Endothelial cell of umbilical vein (primary cell): ENCODE results near the gene USP46. TPM values are rescaled to one million over a fixed set of nuclear protein-coding genes. Genes with fewer than 3 reads are reported as not detected.

Source experiments
- BruUV-seq: library from RNA; stranded (reverse); fragments of 400-500 nt; replicated peaks from 2 replicates; lab custom pipeline; 2021; lab: Mats Ljungman, UMichigan
- CTCF ChIA-PET: fragments of 300-600, 350-600 bp; sonication (Branson Sonifier 250); formaldehyde crosslinking; loops from one replicate; lab custom pipeline; 2021; ENCODE audit warnings: antibody characterized with exemption, inconsistent platforms; lab: Charles Lee
- POLR2A ChIA-PET: fragments of 300-600, 350-600 bp; sonication (Branson Sonifier 250); formaldehyde crosslinking; loops from one replicate; lab custom pipeline; 2021; ENCODE audit warnings: antibody characterized with exemption, inconsistent platforms; lab: Charles Lee
- DNase-seq: peaks from one replicate; pipeline ENCODE4 v3.0.0-alpha.2; 2011; ENCODE audit warnings: low read depth, low spot score
- FAIRE-seq: peaks from 2 replicates; lab custom pipeline; 2011; peaks lifted over from hg19 to GRCh38; lab: Jason Lieb, UNC
- H2AFZ ChIP-seq: 2 replicates; pipeline ENCODE4 v1.6.0; 2012; ENCODE audit warnings: low read depth, low read length, control low read depth, inconsistent platforms
- H3K27ac ChIP-seq: 2 replicates; pipeline ENCODE4 v1.5.1; 2011; ENCODE audit warnings: low read depth, mild to moderate bottlenecking, control low read depth, low read length, moderate library complexity; ENCODE audit not compliant: insufficient read depth
- H3K27me3 ChIP-seq, 2 experiments: 2 replicates each; pipeline versions ENCODE4 v1.6.0 to v1.6.1; 2011; ENCODE audit warnings: low read length in 2 of 2, mixed read lengths in 1 of 2; ENCODE audit not compliant: control insufficient read depth in 2 of 2, insufficient read depth in 2 of 2
- H3K36me3 ChIP-seq, 2 experiments: 2 replicates in 1 of 2; 3 replicates in 1 of 2; pipeline ENCODE4 v1.5.1; 2011; ENCODE audit warnings: low read length in 2 of 2, mild to moderate bottlenecking in 1 of 2, moderate library complexity in 1 of 2; ENCODE audit not compliant: control insufficient read depth in 2 of 2, insufficient read depth in 2 of 2; ENCODE audit errors: extremely low read depth in 1 of 2
- H3K4me1 ChIP-seq: 3 replicates; pipeline ENCODE4 v1.5.1; 2011; ENCODE audit warnings: mild to moderate bottlenecking, low read length; ENCODE audit not compliant: control insufficient read depth, insufficient read depth; ENCODE audit errors: extremely low read depth
- H3K4me2 ChIP-seq: 2 replicates; pipeline ENCODE4 v1.6.1; 2011; ENCODE audit warnings: low read length, control low read depth, mixed read lengths; ENCODE audit not compliant: insufficient read depth
- H3K4me3 ChIP-seq, 3 experiments: fragments of 200-600 bp in 1 of 3; sonication (generic), shearing (Covaris generic) in 1 of 3; replicated peaks in 1 of 3; 2 replicates each; pipeline ENCODE4 v1.5.1; 2011 to 2016; ENCODE audit warnings: control low read depth in 3 of 3, low read length in 3 of 3, mild to moderate bottlenecking in 2 of 3, inconsistent platforms in 1 of 3, low read depth in 1 of 3, moderate library complexity in 1 of 3; ENCODE audit not compliant: insufficient read depth in 1 of 3
- H3K79me2 ChIP-seq: 2 replicates; pipeline ENCODE4 v1.6.0; 2012; ENCODE audit warnings: low read length, inconsistent platforms; ENCODE audit not compliant: control insufficient read depth, insufficient read depth
- H3K9ac ChIP-seq: replicated peaks from 2 replicates; pipeline ENCODE3; 2011; ENCODE audit warnings: low read length, control low read depth; ENCODE audit not compliant: insufficient read depth; ENCODE audit errors: extremely low read depth
- H3K9me1 ChIP-seq: replicated peaks from 3 replicates; pipeline ENCODE4 v1.6.0; 2011; ENCODE audit warnings: mild to moderate bottlenecking, low read length; ENCODE audit not compliant: control insufficient read depth, insufficient read depth; ENCODE audit errors: extremely low read depth
- H3K9me3 ChIP-seq: replicated peaks from 2 replicates; pipeline ENCODE4 v1.5.1; 2012; ENCODE audit warnings: low read length, inconsistent platforms; ENCODE audit not compliant: control insufficient read depth, insufficient read depth
- H4K20me1 ChIP-seq: replicated peaks from 2 replicates; pipeline ENCODE3; 2011; ENCODE audit warnings: mild to moderate bottlenecking, low read length; ENCODE audit not compliant: control insufficient read depth, insufficient read depth; ENCODE audit errors: extremely low read depth
- EZH2 ChIP-seq: IDR thresholded peaks from 2 replicates; pipeline ENCODE4 v1.6.1; 2012; ENCODE audit warnings: borderline replicate concordance, low read depth, mild to moderate bottlenecking, moderate library complexity, low read length, inconsistent platforms; ENCODE audit not compliant: severe bottlenecking
- FOS ChIP-seq: IDR thresholded peaks from 2 replicates; pipeline ENCODE4 v1.6.1; 2011; ENCODE audit warnings: mild to moderate bottlenecking, low read length, moderate library complexity, borderline replicate concordance; ENCODE audit not compliant: insufficient read depth
- GATA2 ChIP-seq: IDR thresholded peaks from 2 replicates; pipeline ENCODE4 v1.7.0; 2011; ENCODE audit warnings: low read depth, mild to moderate bottlenecking, moderate library complexity, mixed read lengths, low read length; ENCODE audit not compliant: insufficient read length, insufficient read depth
- JUN ChIP-seq: IDR thresholded peaks from 2 replicates; pipeline ENCODE4 v1.6.1; 2011; ENCODE audit warnings: borderline replicate concordance, low read depth; ENCODE audit not compliant: insufficient read length, insufficient read depth
- MYC ChIP-seq: IDR thresholded peaks from one replicate; pipeline ENCODE4 v1.6.1; 2011; ENCODE audit warnings: mild to moderate bottlenecking, low read depth, low read length
- POLR2A ChIP-seq: IDR thresholded peaks from 2 replicates; pipeline ENCODE4 v1.6.1; 2012; ENCODE audit warnings: low read depth, mild to moderate bottlenecking, control low read depth, low read length
- POLR2AphosphoS5 ChIP-seq: IDR thresholded peaks from 2 replicates; pipeline ENCODE4 v1.6.1; 2012; ENCODE audit warnings: low read depth, mild to moderate bottlenecking, control low read depth, low read length, moderate library complexity; ENCODE audit not compliant: insufficient read depth
- dilution Hi-C: fragments of 300-500 bp; cut with MboI; formaldehyde crosslinking; loops from one replicate; pipeline ENCODE4 v1.15.0; 2019; ENCODE audit warnings: low sequenced_read_pairs; ENCODE audit not compliant: extremely low pct_ligation_motif_present
- intact Hi-C: fragments of 100-400 bp; cut with micrococcal nuclease; formaldehyde crosslinking; loops from one replicate; pipeline ENCODE4 v1.10.0; 2022
- polyA plus RNA-seq, 4 experiments: library from polyadenylated mRNA; depleted of rRNA in 3 of 4; stranded (reverse) in 3 of 4; unstranded in 1 of 4; fragments of >200 nt; gene quantifications; 2 replicates each; pipeline versions ENCODE4 v1.2.1 to v1.2.3, GENCODE V29; 2011 to 2012; ENCODE audit warnings: missing spikeins in 1 of 4
- total RNA-seq: library from RNA; stranded (reverse); gene quantifications from 2 replicates; pipeline ENCODE4 v1.2.3, GENCODE V29; 2021
- TF ChIP-seq, protein P1 (sequence below): IDR thresholded peaks from 2 replicates; pipeline ENCODE4 v1.6.1; 2011; ENCODE audit not compliant: insufficient read depth, insufficient read length
- TF ChIP-seq, protein P2 (sequence below), 2 donors: IDR thresholded peaks; 1 replicate in 1 of 2; 2 replicates in 1 of 2; pipeline ENCODE4 v1.5.1; 2011; ENCODE audit warnings: low read length in 2 of 2, mild to moderate bottlenecking in 2 of 2, moderate library complexity in 2 of 2, control low read depth in 1 of 2, inconsistent platforms in 1 of 2, low read depth in 1 of 2; ENCODE audit not compliant: insufficient read depth in 1 of 2; ENCODE audit errors: extremely low read depth in 1 of 2

Gene USP46
- total and polyA plus RNA-seq, 2 donors (not counting 3 experiments of a cell fraction or from before 2014, with no cell fraction given) = 5.2 to 23.7 TPM

DNA sequence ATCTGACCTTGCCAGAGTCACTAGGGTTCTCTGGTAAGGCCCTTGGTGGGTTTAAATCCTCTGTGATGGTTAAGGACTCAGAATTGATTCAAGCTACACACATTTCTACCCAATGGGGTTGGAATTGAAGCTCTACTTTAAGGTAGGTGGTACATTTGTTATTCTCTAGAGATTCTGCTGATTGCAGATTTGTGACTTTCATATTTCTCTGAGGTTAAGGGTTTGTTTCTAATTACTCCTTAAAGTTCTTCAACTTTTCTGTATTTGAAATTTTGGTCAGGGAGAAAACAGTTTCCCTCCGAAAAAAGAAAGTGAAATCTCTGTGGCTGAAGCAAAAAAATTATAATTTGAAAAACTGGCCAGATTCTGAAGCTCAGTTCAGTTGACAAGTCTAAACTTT, 25.8 kb upstream of the USP46 start:
- ChIA-PET POLR2A (no interaction called here), CTCF (interaction anchor here (0.7 to 1.8 kb wide), 5 partner anchors 10 to 140 kb away, joined by 3 to 4 read pairs (median 4); no protein-coding TSS in a partner anchor)
- no peak overlapping the region for H3K9ac ChIP-seq
- no peaks in the 10 kb centered on the region for H3K9me1 ChIP-seq
- dilution Hi-C loops (no loop called here), intact Hi-C loops (no loop called here)
- no peak for FAIRE-seq
- H3K4me1 ChIP-seq = no peaks in the 10 kb centered on the region
- H3K4me2 ChIP-seq = no peak overlapping the region
- H3K27ac ChIP-seq = no peak overlapping the region
- H3K36me3 ChIP-seq = no peaks in the 10 kb centered on the region
- peaks cover 2 to 9% of the 10 kb centered on the region in 2 experiments for H3K27me3 ChIP-seq
- H3K9me3 ChIP-seq = no peaks in the 10 kb centered on the region
- no peaks in the 10 kb centered on the region for H4K20me1 ChIP-seq
- H2AFZ ChIP-seq = no peak overlapping the region
- H3K4me3 ChIP-seq = no peak overlapping the region
- BruUV-seq = no TSS peak
- H3K79me2 ChIP-seq = no peaks in the 10 kb centered on the region
- TF ChIP-seq, protein P1, sequence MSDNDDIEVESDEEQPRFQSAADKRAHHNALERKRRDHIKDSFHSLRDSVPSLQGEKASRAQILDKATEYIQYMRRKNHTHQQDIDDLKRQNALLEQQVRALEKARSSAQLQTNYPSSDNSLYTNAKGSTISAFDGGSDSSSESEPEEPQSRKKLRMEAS = no peak
- TF ChIP-seq MYC (no peak), POLR2A (no peak), GATA2 (no peak), FOS (no peak), POLR2AphosphoS5 (no peak), JUN (no peak), EZH2 (no peak)
- TF ChIP-seq, protein P2, sequence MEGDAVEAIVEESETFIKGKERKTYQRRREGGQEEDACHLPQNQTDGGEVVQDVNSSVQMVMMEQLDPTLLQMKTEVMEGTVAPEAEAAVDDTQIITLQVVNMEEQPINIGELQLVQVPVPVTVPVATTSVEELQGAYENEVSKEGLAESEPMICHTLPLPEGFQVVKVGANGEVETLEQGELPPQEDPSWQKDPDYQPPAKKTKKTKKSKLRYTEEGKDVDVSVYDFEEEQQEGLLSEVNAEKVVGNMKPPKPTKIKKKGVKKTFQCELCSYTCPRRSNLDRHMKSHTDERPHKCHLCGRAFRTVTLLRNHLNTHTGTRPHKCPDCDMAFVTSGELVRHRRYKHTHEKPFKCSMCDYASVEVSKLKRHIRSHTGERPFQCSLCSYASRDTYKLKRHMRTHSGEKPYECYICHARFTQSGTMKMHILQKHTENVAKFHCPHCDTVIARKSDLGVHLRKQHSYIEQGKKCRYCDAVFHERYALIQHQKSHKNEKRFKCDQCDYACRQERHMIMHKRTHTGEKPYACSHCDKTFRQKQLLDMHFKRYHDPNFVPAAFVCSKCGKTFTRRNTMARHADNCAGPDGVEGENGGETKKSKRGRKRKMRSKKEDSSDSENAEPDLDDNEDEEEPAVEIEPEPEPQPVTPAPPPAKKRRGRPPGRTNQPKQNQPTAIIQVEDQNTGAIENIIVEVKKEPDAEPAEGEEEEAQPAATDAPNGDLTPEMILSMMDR (IDR thresholded peaks at IDR 0.05; ENCODE audit: extremely low read depth in 1 of 2, insufficient read depth in 1 of 2, low read depth in 1 of 2, low read length in 2 of 2) = no peak
- DNase-seq = no peak
